Testis (tissue), 3 donors: Measurements from ENCODE around the gene ATG4B. TPM values are rescaled to one million over a fixed set of nuclear protein-coding genes. Genes with fewer than 3 reads are reported as not detected.

ENCODE experiments used
- DNase-seq: peaks from one replicate; pipeline ENCODE4 v3.0.0-alpha.2; 2019
- H3K27ac ChIP-seq, 2 donors: fragments of 200-600 bp; sonication (generic); one replicate each; pipeline ENCODE4 v1.5.1; 2019
- H3K27me3 ChIP-seq: fragments of 200-600 bp; sonication (generic); one replicate; pipeline ENCODE4 v1.5.1; 2019
- H3K36me3 ChIP-seq: fragments of 200-600 bp; sonication (generic); one replicate; pipeline ENCODE4 v1.5.1; 2017; ENCODE audit warnings: low read depth; ENCODE audit errors: missing control alignments
- H3K4me1 ChIP-seq: fragments of 200-600 bp; sonication (generic); one replicate; pipeline ENCODE4 v1.5.1; 2019
- H3K4me3 ChIP-seq, 2 donors: fragments of 200-600 bp; sonication (generic); one replicate each; pipeline ENCODE4 v1.5.1; 2017 to 2019
- H3K9me3 ChIP-seq: fragments of 200-600 bp; sonication (generic); one replicate; pipeline ENCODE4 v1.5.1; 2017
- POLR2A ChIP-seq: fragments of 450-650 bp; IDR thresholded peaks from one replicate; pipeline ENCODE4 v1.6.1; 2017; ENCODE audit warnings: antibody characterized with exemption, mild to moderate bottlenecking, moderate library complexity
- WGBS, 2 donors: methylation state at CpG; one replicate each; pipeline ENCODE4 v1.1.5; 2018; 5-methylcytosine and 5-hydroxymethylcytosine counted together
- intact Hi-C: fragments of 100-400 bp; cut with DNase I; formaldehyde crosslinking; loops from one replicate; pipeline ENCODE4 v1.15.1; 2023; ENCODE audit warnings: low total_unique reads
- polyA plus RNA-seq: library from polyadenylated mRNA; stranded (reverse); fragments of 350-450 nt; fragmentation: Illumina TruSeq; extraction: RNeasy Lipid Tissue Mini Kit (QIAGEN cat#74804); gene quantifications from one replicate; pipeline ENCODE4 v1.2.3, GENCODE V29; 2014; ENCODE audit warnings: low read depth, low replicate concordance; ENCODE audit not compliant: insufficient read depth
- total RNA-seq, 2 donors: library from RNA; depleted of rRNA; stranded (reverse); fragments of >200 nt; gene quantifications; one replicate each; pipeline ENCODE4 v1.2.3, GENCODE V29; 2016
- TF ChIP-seq, protein P1 (sequence below), 3 experiments: fragments of 450-650 bp in 2 of 3; fragments of 200-600 bp in 1 of 3; sonication (generic) in 1 of 3; IDR thresholded peaks; one replicate each; pipeline ENCODE4 v1.5.1; 2016 to 2019; ENCODE audit warnings: antibody characterized with exemption in 3 of 3, mild to moderate bottlenecking in 2 of 3, moderate library complexity in 1 of 3

The ATG4B gene
- total and polyA plus RNA-seq, 3 donors from 2014 or later: 123 to 159 (median 149) TPM

DNA sequence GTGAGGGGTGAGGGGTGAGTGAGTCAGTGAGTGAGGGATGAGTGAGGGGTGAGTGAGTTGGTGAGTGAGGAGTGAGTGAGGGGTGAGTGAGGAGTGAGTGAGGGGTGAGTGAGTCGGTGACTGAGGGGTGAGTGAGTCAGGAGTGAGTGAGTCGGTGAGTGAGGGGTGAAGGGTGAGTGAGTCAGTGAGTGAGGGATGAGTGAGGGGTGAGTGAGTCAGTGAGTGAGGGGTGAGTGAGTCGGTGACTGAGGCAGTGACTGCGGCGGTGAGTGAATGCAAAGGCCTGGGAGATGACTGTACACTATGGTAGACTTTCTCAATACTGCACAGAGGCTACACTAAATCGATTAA lies 17.1 kb upstream of the ATG4B start:
- Histone ChIP-seq H3K9me3 (no peaks in the 10 kb centered on the region), H3K36me3 (no peaks in the 10 kb centered on the region), H3K4me3 (no peak overlapping the region), H3K27ac (no peak overlapping the region), H3K27me3 (no peaks in the 10 kb centered on the region), H3K4me1 (peaks cover 8% of the 10 kb centered on the region)
- intact Hi-C loops: no loop called here
- WGBS, 2 donors: 95% methylated on average over 6 of the region's 6 CpGs
- no peak for TF ChIP-seq POLR2A
- TF ChIP-seq, protein P1, sequence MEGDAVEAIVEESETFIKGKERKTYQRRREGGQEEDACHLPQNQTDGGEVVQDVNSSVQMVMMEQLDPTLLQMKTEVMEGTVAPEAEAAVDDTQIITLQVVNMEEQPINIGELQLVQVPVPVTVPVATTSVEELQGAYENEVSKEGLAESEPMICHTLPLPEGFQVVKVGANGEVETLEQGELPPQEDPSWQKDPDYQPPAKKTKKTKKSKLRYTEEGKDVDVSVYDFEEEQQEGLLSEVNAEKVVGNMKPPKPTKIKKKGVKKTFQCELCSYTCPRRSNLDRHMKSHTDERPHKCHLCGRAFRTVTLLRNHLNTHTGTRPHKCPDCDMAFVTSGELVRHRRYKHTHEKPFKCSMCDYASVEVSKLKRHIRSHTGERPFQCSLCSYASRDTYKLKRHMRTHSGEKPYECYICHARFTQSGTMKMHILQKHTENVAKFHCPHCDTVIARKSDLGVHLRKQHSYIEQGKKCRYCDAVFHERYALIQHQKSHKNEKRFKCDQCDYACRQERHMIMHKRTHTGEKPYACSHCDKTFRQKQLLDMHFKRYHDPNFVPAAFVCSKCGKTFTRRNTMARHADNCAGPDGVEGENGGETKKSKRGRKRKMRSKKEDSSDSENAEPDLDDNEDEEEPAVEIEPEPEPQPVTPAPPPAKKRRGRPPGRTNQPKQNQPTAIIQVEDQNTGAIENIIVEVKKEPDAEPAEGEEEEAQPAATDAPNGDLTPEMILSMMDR (IDR thresholded peaks at IDR 0.05): no peak
- no peak for DNase-seq

DNA sequence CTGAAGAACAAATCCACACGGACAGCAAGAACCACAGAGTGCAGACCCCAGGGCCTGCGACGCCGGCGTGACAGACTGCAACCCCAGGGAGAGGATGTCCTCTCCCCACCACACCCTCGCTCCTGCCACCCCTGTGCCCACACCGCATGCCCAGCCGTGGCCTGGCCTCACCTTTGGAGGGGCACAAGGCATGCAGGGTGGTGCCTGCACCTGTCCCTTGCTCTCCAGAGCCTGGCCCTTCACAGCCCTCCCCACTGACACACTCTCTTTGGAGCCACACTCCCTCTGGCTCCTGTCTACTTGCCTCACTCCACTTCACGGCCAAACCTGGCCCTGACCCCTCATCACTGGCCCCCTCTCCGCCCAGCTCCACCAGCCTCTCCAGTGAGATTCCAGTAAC lies 9.8 kb upstream of the ATG4B start:
- no peaks in the 10 kb centered on the region for H3K36me3 ChIP-seq
- no peaks in the 10 kb centered on the region for H3K27me3 ChIP-seq
- DNase-seq: no peak
- WGBS, 2 donors: 82 to 93% methylated on average over 9 to 10 of the region's 10 CpGs
- TF ChIP-seq, protein P1 (IDR thresholded peaks at IDR 0.05): no peak
- TF ChIP-seq POLR2A: no peak
- no peak overlapping the region for H3K27ac ChIP-seq
- intact Hi-C loops: no loop called here
- H3K9me3 ChIP-seq: no peaks in the 10 kb centered on the region
- H3K4me3 ChIP-seq: no peak overlapping the region
- no peaks in the 10 kb centered on the region for H3K4me1 ChIP-seq

DNA sequence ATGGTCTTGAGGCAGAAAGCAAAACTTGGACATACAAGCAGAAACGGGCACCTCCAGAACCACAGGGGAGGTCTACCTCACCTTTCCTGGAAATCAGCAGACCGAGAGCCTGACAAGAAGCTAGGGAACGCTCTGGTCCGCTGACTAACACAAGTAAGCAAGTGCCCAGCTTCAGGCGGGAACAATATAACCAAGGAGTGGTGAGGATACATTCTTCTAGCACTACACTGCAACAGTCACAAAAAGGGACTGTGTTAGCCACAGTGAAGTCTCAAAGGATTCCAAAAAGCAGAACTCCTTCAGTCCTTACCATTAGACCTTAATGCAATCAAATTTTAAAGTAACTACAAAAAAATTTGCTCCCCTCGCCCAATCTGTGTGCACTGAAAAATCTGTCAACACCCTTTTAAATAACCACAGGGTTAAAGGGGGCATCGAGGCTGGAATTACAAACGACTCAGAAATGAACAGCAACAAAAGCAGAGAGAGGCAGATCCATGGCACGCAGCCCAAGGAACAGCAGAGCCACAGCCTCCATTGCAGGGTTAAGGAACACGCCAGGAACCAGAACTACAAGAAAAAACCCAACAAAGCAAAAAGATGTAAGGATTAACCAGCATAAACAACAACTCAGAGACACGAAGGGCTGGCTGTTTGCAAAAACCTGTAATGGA lies 7.6 kb upstream of the ATG4B start:
- intact Hi-C loops: no loop called here

DNA sequence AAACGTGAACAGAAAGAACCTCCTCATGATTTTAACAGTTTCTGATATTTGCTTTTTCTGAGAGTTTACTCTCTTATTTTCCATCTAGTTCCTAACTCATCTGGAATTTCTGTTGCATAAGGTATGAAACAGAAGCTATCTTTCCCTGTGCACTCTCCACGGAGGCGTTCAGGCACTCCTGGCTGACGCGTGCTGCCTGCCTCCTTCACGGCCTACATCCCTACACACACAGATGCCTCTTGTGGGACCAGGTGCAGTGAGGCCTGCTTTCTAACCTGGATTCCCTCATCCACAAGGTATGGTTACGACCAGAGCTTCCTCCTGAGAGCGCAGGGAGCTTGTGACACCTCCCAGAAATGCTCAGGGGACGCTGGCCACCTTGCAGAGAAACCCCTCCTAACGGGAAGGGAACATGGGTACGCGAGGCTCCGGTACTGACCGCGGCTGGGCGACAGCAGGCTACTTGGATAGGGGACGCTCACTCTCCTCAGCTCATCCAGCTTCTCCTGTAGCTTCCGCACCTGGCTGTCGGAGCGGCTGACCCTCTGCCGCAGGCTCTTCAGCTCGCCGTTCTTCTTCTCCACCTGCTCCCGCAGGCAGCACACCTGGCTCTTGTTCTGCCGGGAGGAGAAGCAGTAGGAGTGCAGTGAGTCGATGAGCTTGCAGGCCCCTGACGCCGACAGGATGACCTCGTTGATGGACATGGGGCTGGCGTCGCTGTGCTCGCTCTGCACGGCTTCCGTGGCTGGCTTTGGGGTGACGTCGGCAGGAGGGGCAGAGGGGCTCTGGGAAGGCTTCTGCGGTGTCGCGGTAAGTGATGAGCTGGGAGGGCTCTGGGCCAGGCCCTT lies 4.8 kb upstream of the ATG4B start:
- intact Hi-C loops: no loop called here
- Histone ChIP-seq H3K27ac (no peak overlapping the region), H3K9me3 (no peaks in the 10 kb centered on the region), H3K4me3 (no peak overlapping the region), H3K4me1 (peaks cover 6% of the 10 kb centered on the region), H3K36me3 (no peaks in the 10 kb centered on the region), H3K27me3 (no peaks in the 10 kb centered on the region)
- TF ChIP-seq, protein P1 (IDR thresholded peaks at IDR 0.05): no peak
- TF ChIP-seq POLR2A: no peak
- WGBS, 2 donors: 94 to 95% methylated on average over 33 to 39 of the region's 39 CpGs
- DNase-seq: no peak

More for the DNA sequence above, 7.6 kb upstream of the ATG4B start:
- TF ChIP-seq, protein P1 (IDR thresholded peaks at IDR 0.05): no peak
- no peak for TF ChIP-seq POLR2A
- Histone ChIP-seq H3K27me3 (no peaks in the 10 kb centered on the region), H3K9me3 (no peaks in the 10 kb centered on the region), H3K36me3 (no peaks in the 10 kb centered on the region), H3K4me1 (no peaks in the 10 kb centered on the region), H3K27ac (no peak overlapping the region), H3K4me3 (no peak overlapping the region)
- 75 to 82% methylated on average over 11 of the region's 11 CpGs for WGBS, 2 donors
- DNase-seq: no peak
